MM.1S (cell line): Measurements from ENCODE around the gene OSMR.

ENCODE experiments used
- DNase-seq: peaks from one replicate; pipeline ENCODE4 v3.0.0-alpha.2; 2015
- H2AFZ ChIP-seq: fragments of 300-600 bp; sonication (generic); 2 replicates; pipeline ENCODE4 v1.6.0; 2016; ENCODE audit warnings: antibody characterized with exemption, low read length
- H3F3A ChIP-seq: fragments of 300-600 bp; sonication (generic); 2 replicates; pipeline ENCODE4 v1.6.1; 2016; ENCODE audit warnings: mild to moderate bottlenecking, antibody characterized with exemption, low read length, moderate library complexity, mixed read lengths; ENCODE audit not compliant: insufficient read depth
- H3K27ac ChIP-seq: fragments of 300-600 bp; sonication (generic); 2 replicates; pipeline ENCODE4 v1.5.1; 2016; ENCODE audit warnings: mild to moderate bottlenecking, low read length
- H3K27me3 ChIP-seq: fragments of 300-600 bp; sonication (generic); replicated peaks from 2 replicates; pipeline ENCODE4 v1.6.0; 2016; ENCODE audit warnings: low read length; ENCODE audit not compliant: insufficient read depth
- H3K36me3 ChIP-seq: fragments of 300-600 bp; sonication (generic); replicated peaks from 2 replicates; pipeline ENCODE4 v1.6.1; 2016; ENCODE audit warnings: mild to moderate bottlenecking, low read length, mixed read lengths; ENCODE audit not compliant: insufficient read depth
- H3K4me1 ChIP-seq: fragments of 300-600 bp; sonication (generic); 2 replicates; pipeline ENCODE4 v1.6.1; 2016; ENCODE audit warnings: low read length, mixed read lengths
- H3K4me2 ChIP-seq: fragments of 300-600 bp; sonication (generic); 2 replicates; pipeline ENCODE4 v1.6.0; 2016; ENCODE audit warnings: low read depth, low read length
- H3K4me3 ChIP-seq: fragments of 300-600 bp; sonication (generic); 2 replicates; pipeline ENCODE4 v1.5.1; 2016; ENCODE audit warnings: low read length, mixed read lengths
- H3K79me2 ChIP-seq: fragments of 300-600 bp; sonication (generic); 2 replicates; pipeline ENCODE4 v1.6.1; 2016; ENCODE audit warnings: mixed run types, low read length, mixed read lengths
- H3K9ac ChIP-seq: fragments of 300-600 bp; sonication (generic); 2 replicates; pipeline ENCODE4 v1.6.1; 2016; ENCODE audit warnings: low read length, mixed read lengths
- H3K9me2 ChIP-seq: fragments of 300-600 bp; sonication (generic); replicated peaks from 2 replicates; pipeline ENCODE4 v1.6.1; 2016; ENCODE audit warnings: mild to moderate bottlenecking, low read length, mixed read lengths; ENCODE audit not compliant: insufficient read depth
- H3K9me3 ChIP-seq: fragments of 300-600 bp; sonication (generic); replicated peaks from 2 replicates; pipeline ENCODE4 v1.6.1; 2016; ENCODE audit warnings: mild to moderate bottlenecking, low read length, mixed read lengths; ENCODE audit not compliant: insufficient read depth
- H4K20me1 ChIP-seq: fragments of 300-600 bp; sonication (generic); 2 replicates; pipeline ENCODE4 v1.6.1; 2016; ENCODE audit warnings: mild to moderate bottlenecking, low read length, moderate library complexity, mixed read lengths; ENCODE audit not compliant: insufficient read depth
- EZH2 ChIP-seq: fragments of 300-600 bp; sonication (generic); optimal IDR thresholded peaks from 2 replicates; pipeline ENCODE3; 2017; ENCODE audit warnings: low read depth, mild to moderate bottlenecking, antibody characterized with exemption, low read length, mixed read lengths
- EZH2phosphoT487 ChIP-seq: fragments of 300-600 bp; sonication (generic); IDR thresholded peaks from 2 replicates; pipeline ENCODE4 v1.6.1; 2018; ENCODE audit warnings: antibody characterized with exemption, low read length
- TF ChIP-seq, protein P1 (sequence below): fragments of 300-600 bp; sonication (generic); IDR thresholded peaks from 2 replicates; pipeline ENCODE4 v1.5.1; 2016; ENCODE audit warnings: antibody characterized with exemption, low read length, mixed read lengths

The OSMR gene

GRCh38 chr5:38892363-38892762 is 46.6 kb downstream of the OSMR start:
- H3K4me3 ChIP-seq, result no peak overlapping the region
- no peak overlapping the region for H2AFZ ChIP-seq
- no peaks in the 10 kb centered on the region for H3K79me2 ChIP-seq
- H3K27me3 ChIP-seq, result no peaks in the 10 kb centered on the region
- DNase-seq, result no peak
- no peaks in the 10 kb centered on the region for H4K20me1 ChIP-seq
- H3K36me3 ChIP-seq, result no peaks in the 10 kb centered on the region
- H3F3A ChIP-seq, result no peaks in the 10 kb centered on the region
- no peak overlapping the region for H3K27ac ChIP-seq
- H3K4me2 ChIP-seq, result no peak overlapping the region
- no peaks in the 10 kb centered on the region for H3K9me3 ChIP-seq
- H3K9me2 ChIP-seq, result no peaks in the 10 kb centered on the region
- H3K4me1 ChIP-seq, result no peaks in the 10 kb centered on the region
- TF ChIP-seq EZH2, result no peak
- no peak for TF ChIP-seq EZH2phosphoT487
- TF ChIP-seq, protein P1, sequence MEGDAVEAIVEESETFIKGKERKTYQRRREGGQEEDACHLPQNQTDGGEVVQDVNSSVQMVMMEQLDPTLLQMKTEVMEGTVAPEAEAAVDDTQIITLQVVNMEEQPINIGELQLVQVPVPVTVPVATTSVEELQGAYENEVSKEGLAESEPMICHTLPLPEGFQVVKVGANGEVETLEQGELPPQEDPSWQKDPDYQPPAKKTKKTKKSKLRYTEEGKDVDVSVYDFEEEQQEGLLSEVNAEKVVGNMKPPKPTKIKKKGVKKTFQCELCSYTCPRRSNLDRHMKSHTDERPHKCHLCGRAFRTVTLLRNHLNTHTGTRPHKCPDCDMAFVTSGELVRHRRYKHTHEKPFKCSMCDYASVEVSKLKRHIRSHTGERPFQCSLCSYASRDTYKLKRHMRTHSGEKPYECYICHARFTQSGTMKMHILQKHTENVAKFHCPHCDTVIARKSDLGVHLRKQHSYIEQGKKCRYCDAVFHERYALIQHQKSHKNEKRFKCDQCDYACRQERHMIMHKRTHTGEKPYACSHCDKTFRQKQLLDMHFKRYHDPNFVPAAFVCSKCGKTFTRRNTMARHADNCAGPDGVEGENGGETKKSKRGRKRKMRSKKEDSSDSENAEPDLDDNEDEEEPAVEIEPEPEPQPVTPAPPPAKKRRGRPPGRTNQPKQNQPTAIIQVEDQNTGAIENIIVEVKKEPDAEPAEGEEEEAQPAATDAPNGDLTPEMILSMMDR, result no peak
- H3K9ac ChIP-seq, result no peak overlapping the region

DNA sequence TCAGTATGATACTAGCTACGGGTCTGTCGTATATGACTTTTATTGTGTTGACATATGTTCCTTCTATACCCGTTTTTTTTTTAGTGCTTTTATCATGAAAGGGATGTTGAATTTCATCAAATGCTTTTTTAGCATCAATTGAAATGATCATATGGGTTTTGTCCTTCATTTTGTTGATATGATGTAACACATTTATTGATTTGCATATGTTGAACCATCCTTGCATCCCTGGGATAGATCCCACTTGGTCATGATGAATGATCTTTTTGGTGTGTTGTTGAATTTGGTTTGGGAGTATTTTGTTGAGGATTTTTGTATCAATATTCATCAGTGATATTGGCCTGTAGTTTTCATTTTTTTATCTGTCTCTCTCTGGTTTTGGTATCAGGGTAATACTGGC is 50.9 kb downstream of the OSMR start:
- no peak for DNase-seq
- Histone ChIP-seq H3K36me3 (no peaks in the 10 kb centered on the region), H2AFZ (no peak overlapping the region), H3K4me2 (no peak overlapping the region), H3K4me1 (no peaks in the 10 kb centered on the region), H3K79me2 (no peaks in the 10 kb centered on the region), H3K9me2 (no peaks in the 10 kb centered on the region), H3K4me3 (no peak overlapping the region), H4K20me1 (no peaks in the 10 kb centered on the region), H3K9ac (no peak overlapping the region), H3K9me3 (no peaks in the 10 kb centered on the region), H3K27me3 (no peaks in the 10 kb centered on the region), H3F3A (no peaks in the 10 kb centered on the region), H3K27ac (no peak overlapping the region)
- TF ChIP-seq EZH2phosphoT487, result no peak
- no peak for TF ChIP-seq EZH2
- TF ChIP-seq, protein P1, result no peak

- Histone ChIP-seq H3K9me3 (no peaks in the 10 kb centered on the region), H3K27me3 (no peaks in the 10 kb centered on the region), H3K9me2 (no peaks in the 10 kb centered on the region), H4K20me1 (no peaks in the 10 kb centered on the region), H3K4me2 (no peak overlapping the region), H3F3A (no peaks in the 10 kb centered on the region), H3K79me2 (no peaks in the 10 kb centered on the region), H3K27ac (no peak overlapping the region), H3K9ac (no peak overlapping the region), H2AFZ (no peak overlapping the region), H3K36me3 (no peaks in the 10 kb centered on the region), H3K4me1 (no peaks in the 10 kb centered on the region), H3K4me3 (no peak overlapping the region)
- DNase-seq, result no peak
- TF ChIP-seq EZH2, result no peak
- no peak for TF ChIP-seq EZH2phosphoT487
- TF ChIP-seq, protein P1, result no peak
Measured at GRCh38 chr5:38899936-38900335, 54.1 kb downstream of the OSMR start.
